NCI-H69 (cell line): ENCODE measurements around the gene PNMT.

Experiments
- DNase-seq: peaks from one replicate; lab custom pipeline; 2025; lab: John Stamatoyannopoulos, UW

Gene PNMT

GRCh38 chr17:39653662-39654331, 14.5 kb upstream of the PNMT start:
- DNase-seq, result peak; percentile 55

- DNase-seq, result no peak
These were observed 13.1 kb upstream of the PNMT start for GRCh38 chr17:39655105-39655504.

DNA sequence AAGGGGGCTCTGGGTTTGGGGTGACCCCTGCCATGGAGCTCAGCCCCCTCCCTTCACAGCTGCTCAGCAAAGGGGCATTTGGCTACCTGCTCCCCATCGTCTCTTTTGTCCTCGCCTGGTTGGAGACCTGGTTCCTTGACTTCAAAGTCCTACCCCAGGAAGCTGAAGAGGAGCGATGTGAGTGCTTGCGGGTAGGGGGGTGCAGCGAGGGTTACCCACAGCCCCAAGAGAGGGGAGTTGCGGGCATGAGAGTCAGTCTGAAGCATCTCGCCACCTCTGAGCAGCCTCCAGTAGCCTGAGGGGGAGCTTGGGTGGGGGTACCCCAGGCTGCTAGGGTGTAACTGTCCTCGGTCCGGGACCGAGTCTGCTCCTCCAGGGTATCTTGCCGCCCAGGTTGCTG, 9.9 kb upstream of the PNMT start:
- DNase-seq, result no peak

DNA sequence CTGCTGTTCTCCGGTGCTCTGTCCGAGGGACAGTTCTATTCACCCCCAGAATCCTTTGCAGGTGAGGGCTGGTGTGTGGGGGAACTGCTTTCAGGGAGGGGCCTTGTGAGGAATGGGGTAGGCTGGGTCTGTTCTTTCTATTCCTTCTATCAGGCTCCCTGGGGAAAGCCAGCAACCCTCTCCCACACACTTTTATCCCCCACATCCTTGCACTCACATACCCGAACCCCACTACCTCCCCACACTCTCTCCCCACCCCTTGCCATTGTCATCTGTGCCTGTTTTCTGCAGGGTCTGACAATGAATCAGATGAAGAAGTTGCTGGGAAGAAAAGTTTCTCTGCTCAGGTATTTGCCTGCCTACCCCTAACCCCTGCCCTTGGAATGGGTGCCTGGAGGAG, 9.5 kb upstream of the PNMT start:
- no peak for DNase-seq

DNA sequence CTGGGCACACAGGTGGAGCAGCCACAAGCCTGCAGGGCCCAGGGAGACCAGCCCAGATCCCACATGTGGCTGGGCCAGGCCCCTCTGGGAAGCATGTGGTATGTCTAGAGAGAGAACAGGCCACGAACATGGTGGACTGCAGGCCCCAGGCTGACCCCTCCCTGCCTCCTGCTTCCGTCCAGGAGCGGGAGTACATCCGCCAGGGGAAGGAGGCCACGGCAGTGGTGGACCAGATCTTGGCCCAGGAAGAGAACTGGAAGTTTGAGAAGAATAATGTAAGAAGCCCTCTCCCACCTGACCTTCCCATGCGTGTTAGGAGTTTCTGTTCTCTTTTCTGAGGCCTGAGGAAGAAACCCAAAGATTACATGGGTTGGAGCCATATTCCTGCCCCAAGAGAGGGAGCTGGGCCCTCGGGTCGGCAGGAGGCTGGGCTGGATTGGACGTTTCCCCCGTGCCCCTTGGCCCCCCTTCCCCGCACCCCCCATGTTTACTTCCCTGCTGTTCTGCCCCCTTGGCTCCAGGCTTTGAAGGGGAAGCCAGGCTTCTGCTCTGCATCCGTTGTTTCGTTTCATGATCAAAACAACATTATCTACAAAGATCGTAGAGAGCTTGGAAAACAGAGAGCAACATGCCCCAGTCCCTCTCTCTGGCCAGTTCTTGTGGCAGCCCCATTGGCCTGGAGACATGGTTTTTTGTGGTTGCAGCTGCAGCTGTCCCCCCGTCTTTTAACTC, 8.8 kb upstream of the PNMT start:
- DNase-seq, result no peak

- no peak for DNase-seq
These were observed 8.3 kb upstream of the PNMT start for GRCh38 chr17:39660011-39660360.

GRCh38 chr17:39660397-39661385, 7.6 kb upstream of the PNMT start:
- DNase-seq, result no peak

DNA sequence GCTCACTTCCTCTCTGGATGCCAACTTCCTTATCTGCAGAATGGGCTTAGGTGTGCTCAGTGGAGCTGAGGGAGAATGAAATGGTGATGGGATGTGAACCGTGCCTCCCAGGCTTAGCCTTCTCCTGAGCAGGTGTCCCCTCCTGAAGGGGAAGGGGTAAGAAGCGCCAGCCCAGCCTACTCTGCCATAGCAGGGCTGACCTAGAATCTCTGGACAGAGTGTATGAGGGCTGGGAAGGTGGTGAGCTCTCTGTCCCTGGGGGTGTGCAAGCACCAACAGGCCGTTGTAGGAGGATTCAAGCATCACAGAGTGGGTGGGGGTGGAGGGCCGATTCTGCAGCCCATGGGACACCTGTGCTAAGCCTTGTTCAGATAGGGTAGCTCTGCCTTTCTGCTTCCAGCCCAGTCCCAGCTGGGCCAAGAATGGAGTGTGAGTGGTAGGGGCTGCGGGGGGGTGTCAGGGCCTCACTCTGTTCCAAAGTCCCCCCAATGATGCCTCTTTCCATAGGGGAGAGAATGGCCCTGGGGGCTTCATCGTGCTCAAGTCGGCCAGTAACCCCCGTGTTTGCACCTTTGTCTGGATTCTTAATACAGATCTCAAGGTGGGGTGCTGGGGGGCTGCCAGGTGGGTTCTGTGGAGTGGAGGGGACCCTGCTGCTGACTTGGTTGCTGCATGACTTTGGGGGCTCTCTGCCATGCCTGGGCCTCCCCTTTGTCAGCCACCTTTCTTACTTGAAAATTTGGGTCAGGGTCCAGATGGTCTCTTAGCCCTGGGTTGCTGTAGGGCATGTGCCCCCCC, 6.3 kb upstream of the PNMT start:
- DNase-seq, result no peak

DNA sequence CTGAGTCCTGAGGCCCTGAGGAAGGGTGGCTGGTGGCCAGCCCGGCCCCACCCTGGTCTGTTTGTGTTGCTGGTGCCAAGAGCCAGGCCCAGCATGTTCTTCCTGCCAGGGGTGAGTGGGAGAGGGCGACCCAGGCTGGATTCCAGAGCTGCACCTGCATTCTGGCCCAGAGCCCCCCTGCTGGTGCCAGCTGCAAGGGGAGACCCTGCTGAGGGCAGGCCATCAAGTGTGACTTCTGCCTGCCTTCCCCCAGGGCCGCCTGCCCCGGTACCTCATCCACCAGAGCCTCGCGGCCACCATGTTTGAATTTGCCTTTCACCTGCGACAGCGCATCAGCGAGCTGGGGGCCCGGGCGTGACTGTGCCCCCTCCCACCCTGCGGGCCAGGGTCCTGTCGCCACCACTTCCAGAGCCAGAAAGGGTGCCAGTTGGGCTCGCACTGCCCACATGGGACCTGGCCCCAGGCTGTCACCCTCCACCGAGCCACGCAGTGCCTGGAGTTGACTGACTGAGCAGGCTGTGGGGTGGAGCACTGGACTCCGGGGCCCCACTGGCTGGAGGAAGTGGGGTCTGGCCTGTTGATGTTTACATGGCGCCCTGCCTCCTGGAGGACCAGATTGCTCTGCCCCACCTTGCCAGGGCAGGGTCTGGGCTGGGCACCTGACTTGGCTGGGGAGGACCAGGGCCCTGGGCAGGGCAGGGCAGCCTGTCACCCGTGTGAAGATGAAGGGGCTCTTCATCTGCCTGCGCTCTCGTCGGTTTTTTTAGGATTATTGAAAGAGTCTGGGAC, 5.5 kb upstream of the PNMT start:
- peak; percentile 62 for DNase-seq

DNA sequence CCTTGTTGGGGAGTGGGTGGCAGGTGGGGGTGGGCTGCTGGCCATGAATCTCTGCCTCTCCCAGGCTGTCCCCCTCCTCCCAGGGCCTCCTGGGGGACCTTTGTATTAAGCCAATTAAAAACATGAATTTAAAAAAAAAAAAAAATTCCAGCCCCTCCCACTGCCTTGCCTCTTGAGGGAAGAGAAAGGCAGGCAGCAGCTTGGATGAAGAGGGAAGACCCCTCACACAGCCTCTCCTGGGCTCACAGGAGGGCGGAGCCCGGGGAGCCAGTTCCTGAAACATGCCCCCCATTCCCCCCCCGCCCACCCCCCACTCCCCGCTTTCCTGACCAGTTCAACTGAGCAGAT, 4.9 kb upstream of the PNMT start:
- no peak for DNase-seq

- peak; percentile 68 for DNase-seq
These were observed 4.3 kb upstream of the PNMT start for GRCh38 chr17:39663688-39664580.

- no peak for DNase-seq
These were observed 3.4 kb upstream of the PNMT start, which contains the start of gene TCAP for GRCh38 chr17:39664581-39665561. Gene TCAP (plus strand): TSS chr17:39665349. CDS start chr17:39665360, 11 bp downstream.

GRCh38 chr17:39665642-39666224, 2.5 kb upstream of the PNMT start:
- peak; percentile 54 for DNase-seq

DNA sequence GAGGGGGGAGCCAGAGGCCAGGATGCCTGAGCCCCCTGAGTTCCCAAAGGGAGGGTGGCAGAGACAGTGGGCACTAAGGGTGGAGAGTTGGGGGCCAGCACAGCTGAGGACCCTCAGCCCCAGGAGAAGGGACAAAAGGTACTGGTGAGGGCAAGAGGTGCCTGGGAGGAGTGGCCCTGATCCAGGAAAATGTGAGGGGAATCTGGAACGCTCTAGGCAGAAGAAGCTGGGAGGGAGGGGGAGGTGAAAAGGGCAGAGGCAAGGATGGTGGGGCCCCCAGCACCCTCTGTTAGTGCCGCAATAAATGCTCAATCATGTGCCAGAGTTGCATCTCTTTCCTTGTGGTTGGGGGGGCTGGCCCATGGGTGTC, 2.0 kb upstream of the PNMT start:
- DNase-seq, result no peak

GRCh38 chr17:39666601-39667261, 1.5 kb upstream of the PNMT start:
- DNase-seq, result peak; percentile 9

- peak; percentile 36 for DNase-seq
These were observed 850 bp upstream of the PNMT start for GRCh38 chr17:39667262-39667944.
